Neural progenitor cell (in vitro differentiated cells): ENCODE measurements around the gene SLC27A1.

Experiments used
- EZH2 ChIP-seq: fragments of 200-600 bp; sonication (generic); IDR thresholded peaks from 2 replicates; pipeline ENCODE4 v1.6.1; 2017; ENCODE audit warnings: antibody characterized with exemption, mild to moderate bottlenecking, moderate library complexity
- TF ChIP-seq, protein P1 (sequence below): fragments of 200-600 bp; sonication (generic); IDR thresholded peaks from 2 replicates; pipeline ENCODE4 v1.5.1; 2017; ENCODE audit warnings: antibody characterized with exemption, mild to moderate bottlenecking

DNA sequence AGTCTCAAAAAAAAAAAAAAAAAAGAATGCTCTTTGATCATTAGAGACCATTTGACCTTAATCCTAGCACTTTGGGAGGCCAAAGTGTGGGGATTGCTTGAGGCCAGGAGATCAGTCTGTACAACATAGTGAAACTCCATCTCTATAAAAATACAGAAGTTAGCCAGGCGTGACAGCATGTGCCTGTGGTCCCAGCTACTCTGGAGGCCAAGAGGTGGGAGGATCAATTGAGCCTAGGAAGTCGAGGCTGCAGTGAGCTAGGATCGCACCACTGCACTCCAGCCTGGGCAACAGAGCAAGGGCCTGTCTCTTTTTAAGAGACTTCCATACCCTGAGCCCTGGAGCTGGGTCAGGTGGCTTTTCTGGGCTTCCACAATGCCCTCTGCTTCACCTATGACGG, 73.7 kb downstream of the SLC27A1 start:
- TF ChIP-seq EZH2, result no peak
- TF ChIP-seq, protein P1, sequence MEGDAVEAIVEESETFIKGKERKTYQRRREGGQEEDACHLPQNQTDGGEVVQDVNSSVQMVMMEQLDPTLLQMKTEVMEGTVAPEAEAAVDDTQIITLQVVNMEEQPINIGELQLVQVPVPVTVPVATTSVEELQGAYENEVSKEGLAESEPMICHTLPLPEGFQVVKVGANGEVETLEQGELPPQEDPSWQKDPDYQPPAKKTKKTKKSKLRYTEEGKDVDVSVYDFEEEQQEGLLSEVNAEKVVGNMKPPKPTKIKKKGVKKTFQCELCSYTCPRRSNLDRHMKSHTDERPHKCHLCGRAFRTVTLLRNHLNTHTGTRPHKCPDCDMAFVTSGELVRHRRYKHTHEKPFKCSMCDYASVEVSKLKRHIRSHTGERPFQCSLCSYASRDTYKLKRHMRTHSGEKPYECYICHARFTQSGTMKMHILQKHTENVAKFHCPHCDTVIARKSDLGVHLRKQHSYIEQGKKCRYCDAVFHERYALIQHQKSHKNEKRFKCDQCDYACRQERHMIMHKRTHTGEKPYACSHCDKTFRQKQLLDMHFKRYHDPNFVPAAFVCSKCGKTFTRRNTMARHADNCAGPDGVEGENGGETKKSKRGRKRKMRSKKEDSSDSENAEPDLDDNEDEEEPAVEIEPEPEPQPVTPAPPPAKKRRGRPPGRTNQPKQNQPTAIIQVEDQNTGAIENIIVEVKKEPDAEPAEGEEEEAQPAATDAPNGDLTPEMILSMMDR, result no peak
